ENCODE measurements around the gene POPDC2.

DNA sequence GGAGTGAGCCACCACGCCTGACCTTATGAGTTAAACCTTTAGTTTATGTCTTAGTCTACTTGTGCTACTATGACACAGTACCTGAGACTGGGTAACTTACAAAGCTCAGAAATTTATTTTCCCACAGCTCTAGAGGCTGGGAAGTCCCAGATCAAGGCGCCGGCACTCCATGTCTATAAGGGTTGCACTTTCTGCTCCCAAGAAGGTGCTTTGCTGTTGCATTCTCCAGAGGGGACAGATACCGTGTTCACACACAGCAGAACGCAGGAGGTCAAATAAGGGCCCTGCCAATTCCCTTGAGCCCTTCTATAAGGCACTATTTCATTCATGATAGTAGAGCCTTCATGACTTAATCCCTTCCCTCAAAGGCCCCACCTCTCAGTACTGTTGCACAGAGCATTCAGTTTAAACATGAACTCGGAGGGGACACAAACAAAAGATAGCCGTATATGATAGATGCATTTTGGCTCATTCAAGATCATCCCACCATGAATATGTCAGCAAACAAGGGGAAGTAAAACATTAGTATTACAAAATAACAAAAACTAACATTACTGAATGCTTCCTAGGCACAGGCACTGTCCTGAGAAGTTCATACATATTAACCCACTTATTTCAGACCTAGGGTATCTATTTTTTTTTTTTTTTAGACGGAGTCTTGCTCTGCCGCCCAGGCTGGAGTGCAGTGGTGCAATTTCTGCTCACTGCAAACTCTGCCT lies 36.2 kb downstream of the POPDC2 start:
- TF ChIP-seq, protein P1, sequence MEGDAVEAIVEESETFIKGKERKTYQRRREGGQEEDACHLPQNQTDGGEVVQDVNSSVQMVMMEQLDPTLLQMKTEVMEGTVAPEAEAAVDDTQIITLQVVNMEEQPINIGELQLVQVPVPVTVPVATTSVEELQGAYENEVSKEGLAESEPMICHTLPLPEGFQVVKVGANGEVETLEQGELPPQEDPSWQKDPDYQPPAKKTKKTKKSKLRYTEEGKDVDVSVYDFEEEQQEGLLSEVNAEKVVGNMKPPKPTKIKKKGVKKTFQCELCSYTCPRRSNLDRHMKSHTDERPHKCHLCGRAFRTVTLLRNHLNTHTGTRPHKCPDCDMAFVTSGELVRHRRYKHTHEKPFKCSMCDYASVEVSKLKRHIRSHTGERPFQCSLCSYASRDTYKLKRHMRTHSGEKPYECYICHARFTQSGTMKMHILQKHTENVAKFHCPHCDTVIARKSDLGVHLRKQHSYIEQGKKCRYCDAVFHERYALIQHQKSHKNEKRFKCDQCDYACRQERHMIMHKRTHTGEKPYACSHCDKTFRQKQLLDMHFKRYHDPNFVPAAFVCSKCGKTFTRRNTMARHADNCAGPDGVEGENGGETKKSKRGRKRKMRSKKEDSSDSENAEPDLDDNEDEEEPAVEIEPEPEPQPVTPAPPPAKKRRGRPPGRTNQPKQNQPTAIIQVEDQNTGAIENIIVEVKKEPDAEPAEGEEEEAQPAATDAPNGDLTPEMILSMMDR (IDR thresholded peaks at IDR 0.05): no peak
- TF ChIP-seq EZH2 (IDR thresholded peaks at IDR 0.05; ENCODE audit: borderline replicate concordance, insufficient read depth, low read depth, low read length, poor library complexity, severe bottlenecking): no peak
